Neural cell (in vitro differentiated cells): ENCODE results near the gene ASPA.

Experiments
- POLR2AphosphoS5 ChIP-seq: IDR thresholded peaks from 2 replicates; pipeline ENCODE4 v1.6.1; 2012
- RAD21 ChIP-seq: fragments of 450-650 bp; conservative IDR thresholded peaks from 2 replicates; pipeline ENCODE4 v1.6.1; 2014; ENCODE audit warnings: antibody characterized with exemption, mild to moderate bottlenecking, moderate library complexity
- TF ChIP-seq, protein P1 (sequence below): IDR thresholded peaks from 2 replicates; pipeline ENCODE4 v1.6.1; 2012; ENCODE audit warnings: borderline replicate concordance
- TF ChIP-seq, protein P2 (sequence below): fragments of 450-650 bp; IDR thresholded peaks from 2 replicates; pipeline ENCODE4 v1.5.1; 2014; ENCODE audit warnings: antibody characterized with exemption, mild to moderate bottlenecking, moderate library complexity; ENCODE audit not compliant: poor library complexity, severe bottlenecking

DNA sequence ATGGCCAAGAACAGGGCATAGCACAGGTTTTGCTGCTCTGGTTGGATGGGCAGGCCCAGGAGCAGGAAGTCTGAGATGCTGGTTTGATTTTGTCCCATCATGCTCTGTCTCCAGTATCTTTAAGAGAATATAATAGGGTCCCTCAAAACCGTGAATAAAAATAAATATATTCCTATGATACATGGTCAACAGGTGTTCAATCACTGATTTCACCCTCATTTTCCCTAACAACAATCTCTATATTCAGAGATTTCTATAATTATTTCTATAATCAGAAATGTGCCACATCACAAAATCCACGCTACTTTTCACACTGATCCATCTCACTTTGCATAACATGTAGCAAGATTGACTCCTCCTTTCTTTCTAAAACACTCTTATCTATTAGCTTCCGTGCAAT lies 42.1 kb upstream of the ASPA start, which contains the start of gene OR1E2:
- TF ChIP-seq, protein P1, sequence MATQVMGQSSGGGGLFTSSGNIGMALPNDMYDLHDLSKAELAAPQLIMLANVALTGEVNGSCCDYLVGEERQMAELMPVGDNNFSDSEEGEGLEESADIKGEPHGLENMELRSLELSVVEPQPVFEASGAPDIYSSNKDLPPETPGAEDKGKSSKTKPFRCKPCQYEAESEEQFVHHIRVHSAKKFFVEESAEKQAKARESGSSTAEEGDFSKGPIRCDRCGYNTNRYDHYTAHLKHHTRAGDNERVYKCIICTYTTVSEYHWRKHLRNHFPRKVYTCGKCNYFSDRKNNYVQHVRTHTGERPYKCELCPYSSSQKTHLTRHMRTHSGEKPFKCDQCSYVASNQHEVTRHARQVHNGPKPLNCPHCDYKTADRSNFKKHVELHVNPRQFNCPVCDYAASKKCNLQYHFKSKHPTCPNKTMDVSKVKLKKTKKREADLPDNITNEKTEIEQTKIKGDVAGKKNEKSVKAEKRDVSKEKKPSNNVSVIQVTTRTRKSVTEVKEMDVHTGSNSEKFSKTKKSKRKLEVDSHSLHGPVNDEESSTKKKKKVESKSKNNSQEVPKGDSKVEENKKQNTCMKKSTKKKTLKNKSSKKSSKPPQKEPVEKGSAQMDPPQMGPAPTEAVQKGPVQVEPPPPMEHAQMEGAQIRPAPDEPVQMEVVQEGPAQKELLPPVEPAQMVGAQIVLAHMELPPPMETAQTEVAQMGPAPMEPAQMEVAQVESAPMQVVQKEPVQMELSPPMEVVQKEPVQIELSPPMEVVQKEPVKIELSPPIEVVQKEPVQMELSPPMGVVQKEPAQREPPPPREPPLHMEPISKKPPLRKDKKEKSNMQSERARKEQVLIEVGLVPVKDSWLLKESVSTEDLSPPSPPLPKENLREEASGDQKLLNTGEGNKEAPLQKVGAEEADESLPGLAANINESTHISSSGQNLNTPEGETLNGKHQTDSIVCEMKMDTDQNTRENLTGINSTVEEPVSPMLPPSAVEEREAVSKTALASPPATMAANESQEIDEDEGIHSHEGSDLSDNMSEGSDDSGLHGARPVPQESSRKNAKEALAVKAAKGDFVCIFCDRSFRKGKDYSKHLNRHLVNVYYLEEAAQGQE, result no peak
- TF ChIP-seq, protein P2, sequence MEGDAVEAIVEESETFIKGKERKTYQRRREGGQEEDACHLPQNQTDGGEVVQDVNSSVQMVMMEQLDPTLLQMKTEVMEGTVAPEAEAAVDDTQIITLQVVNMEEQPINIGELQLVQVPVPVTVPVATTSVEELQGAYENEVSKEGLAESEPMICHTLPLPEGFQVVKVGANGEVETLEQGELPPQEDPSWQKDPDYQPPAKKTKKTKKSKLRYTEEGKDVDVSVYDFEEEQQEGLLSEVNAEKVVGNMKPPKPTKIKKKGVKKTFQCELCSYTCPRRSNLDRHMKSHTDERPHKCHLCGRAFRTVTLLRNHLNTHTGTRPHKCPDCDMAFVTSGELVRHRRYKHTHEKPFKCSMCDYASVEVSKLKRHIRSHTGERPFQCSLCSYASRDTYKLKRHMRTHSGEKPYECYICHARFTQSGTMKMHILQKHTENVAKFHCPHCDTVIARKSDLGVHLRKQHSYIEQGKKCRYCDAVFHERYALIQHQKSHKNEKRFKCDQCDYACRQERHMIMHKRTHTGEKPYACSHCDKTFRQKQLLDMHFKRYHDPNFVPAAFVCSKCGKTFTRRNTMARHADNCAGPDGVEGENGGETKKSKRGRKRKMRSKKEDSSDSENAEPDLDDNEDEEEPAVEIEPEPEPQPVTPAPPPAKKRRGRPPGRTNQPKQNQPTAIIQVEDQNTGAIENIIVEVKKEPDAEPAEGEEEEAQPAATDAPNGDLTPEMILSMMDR, result no peak
- TF ChIP-seq POLR2AphosphoS5 (no peak), RAD21 (no peak)
